HUES64 (cell line): Measurements from ENCODE around the gene CCR7.

Source experiments
- H3K27ac ChIP-seq: 2 replicates; pipeline ENCODE4 v1.7.0; 2013; ENCODE audit warnings: low read depth, low read length, inconsistent platforms
- H3K27me3 ChIP-seq: 2 replicates; pipeline ENCODE4 v1.6.1; 2013; ENCODE audit warnings: mild to moderate bottlenecking, low read length; ENCODE audit not compliant: insufficient read depth
- H3K36me3 ChIP-seq: 2 replicates; pipeline ENCODE4 v1.6.1; 2013; ENCODE audit warnings: mild to moderate bottlenecking, low read length; ENCODE audit not compliant: insufficient read depth
- H3K4me1 ChIP-seq: 2 replicates; pipeline ENCODE4 v1.6.1; 2013; ENCODE audit warnings: mild to moderate bottlenecking, low read length, moderate library complexity; ENCODE audit not compliant: insufficient read depth
- H3K4me3 ChIP-seq: 2 replicates; pipeline ENCODE4 v1.5.1; 2013; ENCODE audit warnings: mild to moderate bottlenecking, low read length, moderate library complexity
- H3K9ac ChIP-seq: 2 replicates; pipeline ENCODE4 v1.6.1; 2013; ENCODE audit warnings: mild to moderate bottlenecking, low read depth, low read length
- H3K9me3 ChIP-seq: 2 replicates; pipeline ENCODE4 v1.6.1; 2013; ENCODE audit warnings: low read depth, low read length; ENCODE audit not compliant: insufficient read depth
- WGBS: fragments of 150-250, 120-280 bp; methylation state at CpG from one replicate; pipeline ENCODE4 v1.1.7; 2013; ENCODE audit warnings: missing lambda C conversion rate; 5-methylcytosine and 5-hydroxymethylcytosine counted together

The CCR7 gene

GRCh38 chr17:40559954-40560591 lies 5.2 kb downstream of the CCR7 start:
- no peak overlapping the region for H3K27ac ChIP-seq
- H3K9ac ChIP-seq: no peak overlapping the region
- 38% methylated on average over 13 of the region's 13 CpGs for WGBS
- no peaks in the 10 kb centered on the region for H3K9me3 ChIP-seq
- no peaks in the 10 kb centered on the region for H3K27me3 ChIP-seq
- H3K36me3 ChIP-seq: no peaks in the 10 kb centered on the region
- H3K4me3 ChIP-seq: no peak overlapping the region
- 0 out of 2 replicates have a peak, but pooled peaks cover 8% of the 10 kb centered on the region for H3K4me1 ChIP-seq

- Histone ChIP-seq H3K4me1 (0 out of 2 replicates have a peak, but pooled peaks cover 3% of the 10 kb centered on the region), H3K9ac (no peak overlapping the region), H3K36me3 (no peaks in the 10 kb centered on the region), H3K27me3 (no peaks in the 10 kb centered on the region), H3K4me3 (no peak overlapping the region), H3K9me3 (no peaks in the 10 kb centered on the region), H3K27ac (no peak overlapping the region)
- WGBS: 95% methylated on average over 5 of the region's 5 CpGs
Measured at GRCh38 chr17:40559564-40559916, 5.7 kb downstream of the CCR7 start.

GRCh38 chr17:40558890-40559563 lies 6.2 kb downstream of the CCR7 start:
- Histone ChIP-seq H3K27me3 (no peaks in the 10 kb centered on the region), H3K9ac (no peak overlapping the region), H3K9me3 (no peaks in the 10 kb centered on the region), H3K4me1 (0 out of 2 replicates have a peak, but pooled peaks cover 3% of the 10 kb centered on the region), H3K27ac (no peak overlapping the region), H3K4me3 (no peak overlapping the region), H3K36me3 (no peaks in the 10 kb centered on the region)
- WGBS: 88% methylated on average over 10 of the region's 10 CpGs

GRCh38 chr17:40558300-40558889 lies 6.9 kb downstream of the CCR7 start:
- Histone ChIP-seq H3K4me1 (peaks cover 6% of the 10 kb centered on the region; the same call in 1 of the 2 replicates), H3K9ac (no peak overlapping the region), H3K27me3 (no peaks in the 10 kb centered on the region), H3K27ac (no peak overlapping the region), H3K4me3 (no peak overlapping the region), H3K36me3 (no peaks in the 10 kb centered on the region), H3K9me3 (no peaks in the 10 kb centered on the region)
- WGBS: 96% methylated on average over 9 of the region's 9 CpGs

- H3K36me3 ChIP-seq: no peaks in the 10 kb centered on the region
- 88% methylated on average over 6 of the region's 6 CpGs for WGBS
- no peaks in the 10 kb centered on the region for H3K9me3 ChIP-seq
- no peaks in the 10 kb centered on the region for H3K27me3 ChIP-seq
- H3K4me1 ChIP-seq: peaks cover 6% of the 10 kb centered on the region; the same call in 1 of the 2 replicates
- H3K9ac ChIP-seq: no peak overlapping the region
- no peak overlapping the region for H3K4me3 ChIP-seq
- H3K27ac ChIP-seq: no peak overlapping the region
Measured at GRCh38 chr17:40557531-40558299, 7.6 kb downstream of the CCR7 start.

- Histone ChIP-seq H3K9me3 (no peaks in the 10 kb centered on the region), H3K4me3 (no peak overlapping the region), H3K36me3 (no peaks in the 10 kb centered on the region), H3K4me1 (peaks cover 6% of the 10 kb centered on the region; the same call in 1 of the 2 replicates), H3K9ac (no peak overlapping the region), H3K27ac (no peak overlapping the region), H3K27me3 (no peaks in the 10 kb centered on the region)
- 65% methylated on average over 16 of the region's 16 CpGs for WGBS
Measured at GRCh38 chr17:40556884-40557414, 8.3 kb downstream of the CCR7 start.

GRCh38 chr17:40556198-40556661 lies 9.0 kb downstream of the CCR7 start:
- Histone ChIP-seq H3K27me3 (no peaks in the 10 kb centered on the region), H3K9me3 (no peaks in the 10 kb centered on the region), H3K4me1 (peaks cover 6% of the 10 kb centered on the region; the same call in 1 of the 2 replicates), H3K36me3 (no peaks in the 10 kb centered on the region), H3K27ac (no peak overlapping the region), H3K9ac (no peak overlapping the region), H3K4me3 (no peak overlapping the region)
- WGBS: 100% methylated on average over 1 of the region's 1 CpG

GRCh38 chr17:40555296-40556190 lies 9.7 kb downstream of the CCR7 start:
- Histone ChIP-seq H3K9ac (no peak overlapping the region), H3K27me3 (no peaks in the 10 kb centered on the region), H3K4me1 (peaks cover 5% of the 10 kb centered on the region; the same call in 1 of the 2 replicates), H3K4me3 (no peak overlapping the region), H3K9me3 (no peaks in the 10 kb centered on the region), H3K27ac (no peak overlapping the region), H3K36me3 (no peaks in the 10 kb centered on the region)
- 95% methylated on average over 26 of the region's 26 CpGs for WGBS

- Histone ChIP-seq H3K27me3 (no peaks in the 10 kb centered on the region), H3K4me1 (peaks cover 4% of the 10 kb centered on the region; the same call in 1 of the 2 replicates), H3K36me3 (no peaks in the 10 kb centered on the region), H3K27ac (no peak overlapping the region), H3K9ac (no peak overlapping the region), H3K9me3 (no peaks in the 10 kb centered on the region), H3K4me3 (no peak overlapping the region)
- WGBS: 96% methylated on average over 27 of the region's 27 CpGs
Measured at GRCh38 chr17:40554646-40555295, 10.5 kb downstream of the CCR7 start.
